T1000 (cell line): ENCODE measurements around the gene TK1.
"Not testable (repeated sequence)": the region's sequence is repeated elsewhere in the genome, so short reads cannot be mapped to it uniquely, and the experiment has no call there.

Experiments used
- DNase-seq: peaks from one replicate; lab custom pipeline; 2025; ENCODE audit warnings: mixed read lengths; lab: John Stamatoyannopoulos, UW

TK1 gene

DNA sequence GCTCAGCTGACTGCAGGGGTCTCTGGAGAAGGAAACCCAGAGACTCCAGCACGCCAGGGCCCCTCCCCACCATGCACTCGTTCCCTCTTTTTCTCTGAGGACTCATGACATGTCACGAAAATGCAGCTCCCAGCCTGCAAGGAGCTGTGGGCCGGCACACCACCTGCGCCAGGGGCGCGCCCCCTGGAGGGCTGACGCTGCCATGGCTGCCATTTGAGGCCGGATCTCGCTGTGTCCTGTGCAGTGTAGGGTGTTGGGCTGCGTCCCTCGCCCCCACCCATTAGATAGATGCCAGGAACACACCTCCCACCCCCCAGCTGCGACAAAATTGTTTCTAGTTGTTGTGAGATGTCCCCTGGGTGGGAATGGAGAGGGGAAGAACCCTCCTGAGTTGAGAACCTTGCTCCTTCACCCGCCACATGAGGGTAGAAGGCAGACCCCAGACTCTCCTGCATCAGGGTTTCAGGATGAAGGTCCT is 10.3 kb downstream of the TK1 start:
- DNase-seq = no peak

DNA sequence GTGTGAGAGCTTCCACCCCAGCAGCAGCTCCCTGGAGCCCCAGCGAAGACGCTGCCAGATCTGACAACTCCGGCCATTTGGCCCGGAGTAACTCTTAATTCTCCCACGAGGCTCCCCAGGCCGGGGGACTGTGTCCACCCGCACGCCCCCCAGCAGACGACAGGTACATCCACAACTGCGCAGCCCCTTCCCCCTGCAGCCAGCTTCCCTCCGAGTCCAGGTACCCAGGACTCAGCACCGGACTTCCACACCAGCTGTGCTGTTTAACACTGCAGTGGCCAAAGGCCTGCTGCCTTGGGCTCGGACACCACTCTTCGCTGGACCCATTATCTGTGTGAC is 11.2 kb downstream of the TK1 start:
- DNase-seq = no peak

GRCh38 chr17:78174870-78175642 is 11.8 kb downstream of the TK1 start:
- no peak for DNase-seq

GRCh38 chr17:78174346-78174869 is 12.4 kb downstream of the TK1 start:
- no peak for DNase-seq

DNA sequence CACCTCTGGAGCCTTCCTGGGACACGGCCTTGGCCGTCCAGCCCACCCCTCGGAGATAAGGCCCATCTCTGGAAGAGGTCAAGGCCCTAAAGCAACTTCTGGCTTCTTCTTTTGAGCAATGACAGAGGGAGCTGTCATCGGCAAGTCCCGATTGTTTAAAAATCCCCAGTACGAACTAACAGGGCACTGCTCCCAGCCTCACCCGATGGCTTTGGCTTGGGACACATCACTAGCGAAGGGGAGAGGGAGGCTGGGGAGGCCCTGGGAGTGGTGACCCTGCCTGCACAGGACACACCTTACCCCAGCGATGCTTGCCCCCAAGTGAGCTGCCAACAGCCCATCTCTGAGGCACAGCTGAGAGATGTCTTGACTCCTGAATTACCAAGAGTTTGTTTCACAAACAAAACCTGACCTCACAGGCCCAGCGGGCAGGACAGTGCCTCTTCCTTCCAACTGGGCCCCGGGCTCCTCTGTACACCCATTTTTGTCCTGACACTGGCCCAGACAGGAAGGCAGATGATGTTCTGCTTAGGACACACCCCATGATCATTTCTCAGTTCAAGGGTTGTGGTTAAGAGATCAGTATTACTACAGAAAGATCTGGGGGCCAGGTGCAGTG is 13.6 kb downstream of the TK1 start:
- DNase-seq = no peak

DNA sequence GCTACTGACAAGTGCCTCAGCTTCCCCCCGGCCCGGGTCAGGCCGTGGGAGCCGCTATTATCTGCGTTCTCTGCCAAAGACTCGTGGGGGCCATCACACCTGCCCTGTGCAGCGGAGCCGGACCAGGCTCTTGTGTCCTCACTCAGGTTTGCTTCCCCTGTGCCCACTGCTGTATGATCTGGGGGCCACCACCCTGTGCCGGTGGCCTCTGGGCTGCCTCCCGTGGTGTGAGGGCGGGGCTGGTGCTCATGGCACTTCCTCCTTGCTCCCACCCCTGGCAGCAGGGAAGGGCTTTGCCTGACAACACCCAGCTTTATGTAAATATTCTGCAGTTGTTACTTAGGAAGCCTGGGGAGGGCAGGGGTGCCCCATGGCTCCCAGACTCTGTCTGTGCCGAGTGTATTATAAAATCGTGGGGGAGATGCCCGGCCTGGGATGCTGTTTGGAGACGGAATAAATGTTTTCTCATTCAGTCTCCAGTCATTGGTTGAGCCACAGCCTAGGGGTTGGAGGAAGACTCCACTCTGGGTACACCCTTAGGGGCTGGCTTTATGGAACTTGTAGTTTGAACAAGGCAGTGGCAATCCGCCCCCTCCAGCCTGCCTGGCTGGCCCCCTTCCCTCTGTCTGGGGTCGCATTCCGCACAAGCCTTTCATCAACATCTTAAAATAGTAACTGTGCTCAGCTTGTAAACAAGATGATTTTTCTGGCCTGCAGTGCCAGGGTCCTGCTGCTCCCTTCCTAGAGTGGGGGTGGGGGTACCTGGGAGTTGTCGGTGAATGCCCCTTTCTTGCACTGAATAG is 14.4 kb downstream of the TK1 start:
- DNase-seq = no peak

- DNase-seq = not testable (repeated sequence)
These were observed 15.1 kb downstream of the TK1 start for GRCh38 chr17:78171591-78172248.

DNA sequence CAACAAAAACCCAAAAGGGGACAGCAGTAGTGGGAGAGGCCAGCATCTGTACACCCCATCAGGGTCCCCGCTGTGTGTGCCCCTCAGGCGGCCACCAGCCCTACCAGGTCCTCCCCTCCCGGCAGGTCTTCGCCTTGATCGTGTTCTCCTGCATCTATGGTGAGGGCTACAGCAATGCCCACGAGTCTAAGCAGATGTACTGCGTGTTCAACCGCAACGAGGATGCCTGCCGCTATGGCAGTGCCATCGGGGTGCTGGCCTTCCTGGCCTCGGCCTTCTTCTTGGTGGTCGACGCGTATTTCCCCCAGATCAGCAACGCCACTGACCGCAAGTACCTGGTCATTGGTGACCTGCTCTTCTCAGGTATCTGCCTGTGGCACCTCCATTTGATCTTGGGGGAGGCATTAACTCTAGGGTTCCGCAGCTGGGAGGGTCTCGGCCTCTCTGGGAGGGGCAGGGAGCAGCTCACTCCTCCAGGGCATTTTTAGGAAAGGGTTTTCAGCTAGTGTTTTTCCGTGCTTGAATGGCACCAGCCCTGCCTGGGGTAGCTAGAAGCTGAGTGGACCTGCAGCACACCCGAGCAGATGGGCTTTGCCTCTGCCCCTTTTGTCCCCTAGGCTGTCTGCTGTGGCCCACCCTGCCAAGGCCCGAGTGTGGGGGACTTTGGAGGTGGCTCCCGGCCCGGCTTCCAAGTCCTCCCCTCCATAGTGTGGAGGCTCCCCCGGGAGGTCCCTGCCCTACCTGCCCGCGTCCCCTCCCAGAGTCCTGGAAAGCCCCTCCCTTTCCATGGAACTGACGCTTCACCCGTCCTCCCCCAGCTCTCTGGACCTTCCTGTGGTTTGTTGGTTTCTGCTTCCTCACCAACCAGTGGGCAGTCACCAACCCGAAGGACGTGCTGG is 15.9 kb downstream of the TK1 start:
- DNase-seq = no peak

DNA sequence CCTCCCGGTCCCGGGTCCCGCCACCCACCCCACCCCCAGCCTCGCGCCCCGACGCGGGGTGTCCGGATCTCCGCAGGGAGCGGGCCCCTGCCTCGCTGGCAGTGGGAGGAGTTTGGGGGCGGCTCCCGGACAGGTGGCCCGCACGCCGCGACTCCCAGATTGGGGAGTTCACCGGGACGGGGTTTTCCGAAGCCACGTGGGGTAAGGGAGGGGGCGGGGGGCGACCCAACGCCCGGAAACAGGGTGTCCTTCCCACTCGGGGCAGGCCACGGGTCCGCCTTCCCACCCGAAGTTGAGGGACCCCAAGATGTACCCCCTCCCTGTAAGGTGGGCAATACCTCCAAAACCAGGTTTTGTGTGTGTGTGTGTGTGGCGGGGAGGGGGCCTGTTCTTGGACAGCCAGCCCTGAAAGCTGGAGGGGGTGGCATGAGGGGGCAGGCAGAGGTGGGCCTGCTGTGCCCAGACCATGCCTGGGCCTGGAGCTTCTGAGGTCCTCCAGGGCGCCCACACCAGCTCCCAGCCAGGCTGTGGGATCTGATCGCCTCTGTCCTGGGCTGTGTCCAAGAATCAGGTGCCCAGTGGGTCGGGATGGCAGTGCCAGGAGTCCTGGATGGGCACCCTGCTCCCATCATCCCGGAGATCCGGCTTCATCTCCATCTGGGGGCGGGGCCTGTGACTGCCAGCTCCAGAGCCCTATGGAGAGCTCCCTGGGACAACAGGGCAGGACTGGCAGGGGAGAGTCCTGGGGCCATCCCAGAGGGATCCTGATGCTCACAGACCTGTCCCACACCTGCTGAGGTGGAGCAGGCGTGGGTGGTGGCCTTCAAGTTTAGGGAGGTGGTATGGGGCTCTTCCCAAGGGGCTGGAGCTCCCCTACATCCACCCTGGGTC is 17.7 kb downstream of the TK1 start:
- DNase-seq = peak; percentile 64

DNA sequence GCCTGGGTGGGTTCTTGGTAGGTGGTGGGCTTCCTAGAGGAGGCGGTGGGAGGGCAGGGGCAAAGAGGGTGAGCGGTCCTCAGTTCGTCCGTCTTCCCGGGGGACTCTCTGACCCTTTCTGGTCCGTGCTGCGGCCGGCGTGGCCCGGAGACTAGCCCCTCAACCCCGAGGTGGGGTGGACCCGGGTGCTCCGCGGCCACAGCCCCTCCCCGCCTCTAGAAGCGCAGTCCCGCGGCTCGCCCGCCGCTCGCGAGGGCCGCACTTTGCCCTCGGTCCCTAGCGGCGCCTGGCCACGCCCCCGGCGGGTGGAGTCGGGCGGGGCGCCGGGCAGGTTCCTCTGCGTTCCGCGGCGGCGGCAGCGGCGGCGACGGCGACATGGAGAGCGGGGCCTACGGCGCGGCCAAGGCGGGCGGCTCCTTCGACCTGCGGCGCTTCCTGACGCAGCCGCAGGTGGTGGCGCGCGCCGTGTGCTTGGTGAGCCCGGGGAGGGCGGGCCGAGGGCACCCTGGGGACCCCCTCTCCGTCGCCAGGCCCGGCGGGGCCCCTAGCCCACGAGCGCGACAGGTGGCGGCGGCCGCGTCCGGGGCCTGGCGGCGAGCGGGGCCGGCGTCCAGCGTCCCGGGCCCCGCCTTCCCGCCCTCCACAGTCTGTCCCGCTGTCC is 18.5 kb downstream of the TK1 start, which contains the start of gene SYNGR2:
Gene SYNGR2 (plus strand): TSS at position 340 of the 661 bp plus-strand sequence. CDS start 36 bp downstream, at position 376.
- peak; percentile 69 for DNase-seq

- no peak for DNase-seq
These were observed 20.4 kb downstream of the TK1 start for GRCh38 chr17:78166416-78166815.

DNA sequence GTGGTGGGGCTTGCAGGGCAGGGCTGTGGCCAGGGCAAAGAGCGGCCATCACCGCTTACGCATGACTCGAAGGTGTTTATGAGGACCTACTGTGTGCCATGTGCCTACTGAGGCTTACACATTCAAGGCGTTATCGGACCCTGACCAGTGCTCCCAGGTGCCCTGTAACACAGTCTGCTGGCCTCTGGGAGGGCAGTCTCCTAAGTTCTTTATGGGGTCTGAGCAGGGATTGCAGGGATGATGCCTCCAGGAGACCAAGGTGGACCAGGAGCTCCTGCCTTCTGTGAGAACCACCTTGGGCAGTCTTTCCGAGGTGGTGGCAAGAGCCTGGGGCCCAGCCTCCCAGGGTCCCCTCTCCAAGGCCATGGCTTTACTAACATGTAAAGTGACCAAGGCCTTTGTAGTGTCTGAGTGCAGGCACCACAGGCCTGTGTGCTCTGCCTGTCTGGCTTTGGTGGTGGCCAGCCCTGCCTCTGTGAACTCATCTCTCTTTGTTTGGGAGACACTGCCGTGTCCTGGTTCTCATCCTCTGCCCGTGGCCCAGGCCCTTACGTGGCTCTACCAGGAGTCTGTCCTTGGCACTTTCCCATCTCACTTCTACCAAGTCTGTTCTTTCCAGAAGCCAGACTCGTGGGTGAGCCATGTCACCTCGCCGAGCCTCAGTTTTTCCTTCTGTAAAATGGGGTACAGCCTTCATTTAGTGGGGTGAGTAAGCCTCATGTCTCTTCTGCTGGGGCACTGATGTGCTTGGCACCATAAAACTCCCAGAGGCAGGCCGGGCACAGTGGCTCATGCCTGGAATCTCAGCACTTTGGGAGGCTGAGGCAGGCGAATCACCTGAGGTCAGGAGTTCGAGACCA is 21.9 kb downstream of the TK1 start:
- no peak for DNase-seq

DNA sequence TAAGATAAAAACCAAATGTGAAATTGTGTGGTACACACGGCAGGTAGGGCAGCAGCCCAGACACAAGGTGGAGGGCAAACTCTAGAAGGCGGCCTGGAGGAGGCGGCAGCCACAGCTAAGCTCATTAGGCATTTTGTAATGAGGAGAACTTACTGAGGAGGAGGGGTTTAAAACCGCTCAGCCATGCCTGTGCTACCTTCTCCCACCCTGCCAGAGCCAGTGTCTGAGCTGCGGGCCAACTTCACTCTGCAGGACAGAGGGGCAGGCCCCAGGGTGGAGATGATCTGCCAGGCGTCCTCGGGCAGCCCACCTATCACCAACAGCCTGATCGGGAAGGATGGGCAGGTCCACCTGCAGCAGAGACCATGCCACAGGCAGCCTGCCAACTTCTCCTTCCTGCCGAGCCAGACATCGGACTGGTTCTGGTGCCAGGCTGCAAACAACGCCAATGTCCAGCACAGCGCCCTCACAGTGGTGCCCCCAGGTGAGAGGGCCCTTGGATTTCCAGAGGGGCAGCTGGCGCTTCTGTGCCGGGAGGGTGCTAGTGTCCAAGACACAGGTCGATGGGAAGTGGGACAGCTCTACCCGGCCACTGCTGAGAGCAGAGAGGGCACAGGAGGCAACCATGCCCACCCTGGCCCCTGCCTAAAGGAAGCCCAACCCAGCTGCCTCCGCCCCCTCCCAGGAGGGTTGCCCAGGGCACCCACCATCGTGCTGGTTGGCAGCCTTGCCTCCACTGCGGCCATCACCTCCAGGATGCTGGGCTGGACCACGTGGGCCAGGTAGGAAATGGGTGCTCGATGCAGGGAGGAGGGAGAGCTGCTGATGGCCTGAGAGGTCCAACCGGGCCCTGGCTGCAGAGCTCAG is 22.7 kb downstream of the TK1 start:
- no peak for DNase-seq

- no peak for DNase-seq
These were observed 27.2 kb downstream of the TK1 start for GRCh38 chr17:78159575-78160158.

DNA sequence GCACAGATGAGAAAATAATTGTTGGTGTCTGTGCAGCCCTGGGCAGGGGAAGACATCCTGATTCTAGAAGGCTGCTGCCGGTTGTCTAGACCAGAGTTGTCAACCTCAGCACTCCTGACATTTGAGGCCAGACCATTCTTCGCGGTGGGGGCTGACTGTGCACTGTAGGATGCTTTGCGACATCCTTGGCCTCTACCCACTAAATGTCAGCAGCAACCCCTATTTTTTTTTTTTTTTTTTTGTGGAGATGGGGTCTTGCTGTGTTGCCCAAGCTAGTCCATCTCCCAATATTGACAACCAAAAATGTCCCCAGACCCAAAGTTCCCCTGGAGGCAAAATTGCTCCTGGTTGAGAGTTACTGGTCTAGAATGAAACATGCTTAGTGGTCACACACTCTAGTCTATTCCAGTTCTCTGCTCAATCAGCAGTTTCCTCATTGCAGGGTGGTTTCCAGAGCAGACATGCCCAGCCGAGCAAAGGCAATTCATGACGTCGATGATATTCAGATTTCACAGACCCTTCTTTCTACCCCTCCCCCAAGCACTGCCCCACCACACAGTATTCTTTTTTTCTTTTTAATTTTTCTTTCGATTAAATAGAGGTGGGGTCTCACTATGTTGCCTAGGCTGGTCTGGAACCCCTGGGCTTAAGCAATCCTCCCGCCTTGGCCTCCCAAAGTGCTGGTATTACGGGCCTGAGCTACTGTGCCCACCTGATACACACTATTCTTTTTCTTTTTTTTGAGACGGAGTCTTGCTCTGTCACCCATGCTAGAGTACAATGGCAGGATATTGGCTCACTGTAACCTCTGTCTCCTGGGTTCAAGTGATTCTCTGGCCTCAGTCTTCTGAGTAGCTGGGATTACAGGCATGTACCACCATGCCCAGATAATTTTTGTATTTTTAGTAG is 31.7 kb downstream of the TK1 start:
- DNase-seq = no peak

DNA sequence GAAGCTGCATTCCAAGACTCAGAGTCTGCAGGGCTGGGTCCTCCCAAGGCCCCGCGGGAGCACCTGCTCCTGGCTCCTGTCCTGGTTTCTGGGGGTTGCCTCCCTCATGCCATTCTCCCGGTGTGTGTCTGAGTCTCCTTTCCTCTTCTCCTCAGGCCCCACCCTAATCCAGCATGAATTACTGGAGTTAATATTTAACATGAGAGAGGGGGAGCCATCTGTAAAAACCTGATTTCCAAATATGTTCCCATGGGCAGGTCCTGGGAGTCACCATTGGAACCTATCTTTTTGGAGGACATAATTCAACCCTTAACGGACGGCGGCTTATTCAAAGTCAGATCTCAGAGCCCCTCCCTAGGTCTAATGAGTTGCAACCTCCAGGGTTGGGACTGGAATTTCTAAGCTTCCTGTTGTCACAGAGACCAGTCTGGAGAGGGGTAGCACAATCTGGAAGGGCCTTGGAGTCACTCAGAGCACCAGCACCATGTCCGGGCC is 35.3 kb downstream of the TK1 start:
- DNase-seq = no peak
